Activated CD4-positive, alpha-beta T cell treated with anti-CD3 and anti-CD28 coated beads, Interleukin-2, amount 50 U/mL, for 48 hours (primary cell): ENCODE data around the gene GMCL2.

ENCODE experiments used
- DNase-seq, 2 experiments: peaks; one replicate each; pipeline ENCODE4 v3.0.0-alpha.2; 2020

The GMCL2 gene

DNA sequence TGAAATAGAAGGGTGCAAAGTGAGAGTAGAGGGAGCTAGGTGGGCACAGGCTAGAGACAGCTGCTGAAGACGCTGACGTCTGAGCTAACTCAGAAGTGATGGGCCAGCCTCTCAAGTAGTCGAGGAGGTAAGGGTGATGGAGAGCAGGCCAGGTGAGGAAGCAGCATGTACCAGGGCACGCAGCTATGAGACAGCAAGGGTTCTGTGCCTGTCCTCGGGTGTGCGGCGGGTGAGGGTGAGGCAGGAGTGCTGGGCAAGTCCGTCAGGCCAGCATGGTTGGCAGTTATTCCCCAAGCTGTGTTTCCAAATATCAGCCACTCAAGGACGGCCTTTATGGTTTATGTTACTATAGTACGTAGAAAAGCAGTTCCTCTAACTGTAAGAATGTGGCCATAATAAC lies 50.2 kb downstream of the GMCL2 start:
- DNase-seq = no peak
